Activated B cell treated with CpG ODN at 0.5 μM for 24 hours (primary cell): Measurements from ENCODE around the gene ZDHHC3. TPM values are rescaled to one million over a fixed set of nuclear protein-coding genes. Genes with fewer than 3 reads are reported as not detected.

Source experiments
- ATAC-seq: fragments of 200-7000 bp; cut with Tn5 transposase; one replicate; pipeline ENCODE4 v1.10.0; 2021; ENCODE audit warnings: low read depth, mild to moderate bottlenecking, moderate library complexity
- CTCF ChIA-PET: fragments of 350-600 bp; sonication (Branson Sonifier 250); formaldehyde crosslinking; loops from one replicate; lab custom pipeline; 2021; ENCODE audit warnings: antibody characterized with exemption; lab: Charles Lee
- POLR2A ChIA-PET: fragments of 350-600 bp; sonication (Branson Sonifier 250); formaldehyde crosslinking; loops from one replicate; lab custom pipeline; 2021; ENCODE audit warnings: antibody characterized with exemption; lab: Charles Lee
- DNase-seq: peaks from one replicate; pipeline ENCODE4 v3.0.0; 2022
- H3K27ac Mint-ChIP-seq: one replicate; pipeline ENCODE4 v1.8.0; 2020; ENCODE audit warnings: mixed read lengths
- H3K27me3 Mint-ChIP-seq: one replicate; pipeline ENCODE4 v1.8.0; 2021; ENCODE audit warnings: mixed read lengths
- H3K36me3 Mint-ChIP-seq: one replicate; pipeline ENCODE4 v1.8.0; 2021; ENCODE audit warnings: low read depth, mixed read lengths
- H3K4me1 Mint-ChIP-seq: one replicate; pipeline ENCODE4 v1.8.0; 2021; ENCODE audit warnings: mixed read lengths
- H3K4me3 Mint-ChIP-seq: one replicate; pipeline ENCODE4 v1.8.0; 2020; ENCODE audit warnings: mild to moderate bottlenecking, mixed read lengths
- H3K9me3 Mint-ChIP-seq: one replicate; pipeline ENCODE4 v1.8.0; 2020; ENCODE audit warnings: mixed read lengths
- CTCF ChIP-seq: fragments of 200-600 bp; IDR thresholded peaks from one replicate; pipeline ENCODE4 v1.8.0; 2022; ENCODE audit warnings: antibody characterized with exemption, mild to moderate bottlenecking
- intact Hi-C: fragments of 100-400 bp; cut with micrococcal nuclease; formaldehyde crosslinking; loops from one replicate; pipeline ENCODE4 v1.15.1; 2024
- total RNA-seq: library from RNA; stranded (reverse); gene quantifications from 2 replicates; pipeline ENCODE4 v1.2.3, GENCODE V29; 2022

Gene ZDHHC3
- total RNA-seq, 1 donor from 2014 or later: 43.4 TPM

GRCh38 chr3:44931791-44932190 is 44.2 kb downstream of the ZDHHC3 start:
- Mint-ChIP-seq H3K27me3 (no peaks in the 10 kb centered on the region), H3K27ac (no peak overlapping the region), H3K9me3 (no peaks in the 10 kb centered on the region), H3K4me1 (no peaks in the 10 kb centered on the region), H3K36me3 (peaks cover 86% of the 10 kb centered on the region), H3K4me3 (no peak overlapping the region)
- no peak for TF ChIP-seq CTCF
- CTCF ChIA-PET: no interaction called here
- no peak for ATAC-seq
- DNase-seq: no peak
- intact Hi-C loops: no loop called here
- POLR2A ChIA-PET: no interaction called here

DNA sequence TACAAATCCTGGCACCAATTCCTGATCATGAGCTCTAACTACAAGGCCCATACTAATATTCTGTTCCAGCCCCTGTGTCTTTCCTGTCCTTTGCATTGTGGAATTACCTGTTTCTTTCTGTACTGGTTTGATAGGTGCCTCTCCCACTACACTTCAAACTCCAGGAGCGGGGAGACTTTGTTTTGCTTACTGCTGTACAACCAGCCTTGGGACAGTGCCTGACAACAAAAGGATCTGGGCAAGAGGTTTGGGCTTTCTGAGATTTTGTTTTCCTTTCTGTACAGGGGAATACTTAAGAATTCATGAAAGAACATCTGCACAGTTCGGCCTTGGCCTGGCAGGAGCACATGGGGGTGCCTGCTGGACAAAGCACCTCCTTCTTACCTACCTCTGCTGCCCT is 45.1 kb downstream of the ZDHHC3 start:
- no peaks in the 10 kb centered on the region for H3K9me3 Mint-ChIP-seq
- POLR2A ChIA-PET: no interaction called here
- no peak for DNase-seq
- H3K4me1 Mint-ChIP-seq: no peaks in the 10 kb centered on the region
- CTCF ChIA-PET: no interaction called here
- no peaks in the 10 kb centered on the region for H3K27me3 Mint-ChIP-seq
- no peak for ATAC-seq
- intact Hi-C loops: no loop called here
- peaks cover 86% of the 10 kb centered on the region for H3K36me3 Mint-ChIP-seq
- TF ChIP-seq CTCF: no peak
- no peak overlapping the region for H3K27ac Mint-ChIP-seq
- no peak overlapping the region for H3K4me3 Mint-ChIP-seq

- no peak overlapping the region for H3K27ac Mint-ChIP-seq
- ATAC-seq: no peak
- H3K4me1 Mint-ChIP-seq: no peaks in the 10 kb centered on the region
- H3K9me3 Mint-ChIP-seq: no peaks in the 10 kb centered on the region
- POLR2A ChIA-PET: no interaction called here
- no peak for DNase-seq
- TF ChIP-seq CTCF: no peak
- no peak overlapping the region for H3K4me3 Mint-ChIP-seq
- H3K36me3 Mint-ChIP-seq: peaks cover 88% of the 10 kb centered on the region
- intact Hi-C loops: no loop called here
- no peaks in the 10 kb centered on the region for H3K27me3 Mint-ChIP-seq
- CTCF ChIA-PET: no interaction called here
Measured at GRCh38 chr3:44929782-44930181, 46.2 kb downstream of the ZDHHC3 start.

- no peaks in the 10 kb centered on the region for H3K9me3 Mint-ChIP-seq
- ChIA-PET CTCF (interaction anchor here (1.4 kb wide), 1 partner anchor 15 kb away, joined by 3 read pairs; no protein-coding TSS in a partner anchor), POLR2A (no interaction called here)
- no peak overlapping the region for H3K27ac Mint-ChIP-seq
- TF ChIP-seq CTCF: no peak
- intact Hi-C loops: no loop called here
- H3K4me1 Mint-ChIP-seq: no peaks in the 10 kb centered on the region
- ATAC-seq: no peak
- DNase-seq: no peak
- H3K27me3 Mint-ChIP-seq: no peaks in the 10 kb centered on the region
- H3K4me3 Mint-ChIP-seq: no peak overlapping the region
- peaks cover 84% of the 10 kb centered on the region for H3K36me3 Mint-ChIP-seq
Measured at GRCh38 chr3:44927371-44927770, 48.6 kb downstream of the ZDHHC3 start.

GRCh38 chr3:44926921-44927320 is 49.1 kb downstream of the ZDHHC3 start:
- ChIA-PET CTCF (interaction anchor here (1.4 kb wide), 1 partner anchor 14 kb away, joined by 3 read pairs; no protein-coding TSS in a partner anchor), POLR2A (no interaction called here)
- no peak overlapping the region for H3K4me3 Mint-ChIP-seq
- intact Hi-C loops: no loop called here
- no peak overlapping the region for H3K27ac Mint-ChIP-seq
- peaks cover 85% of the 10 kb centered on the region for H3K36me3 Mint-ChIP-seq
- DNase-seq (no peak), ATAC-seq (no peak)
- no peaks in the 10 kb centered on the region for H3K9me3 Mint-ChIP-seq
- H3K27me3 Mint-ChIP-seq: no peaks in the 10 kb centered on the region
- no peaks in the 10 kb centered on the region for H3K4me1 Mint-ChIP-seq
- no peak for TF ChIP-seq CTCF
